ENCODE measurements around the gene RSRP1.
A peak's percentile ranks its signal among the peaks of the same experiment; 100 is the strongest.
"Not testable (repeated sequence)": the region's sequence is repeated elsewhere in the genome, so short reads cannot be mapped to it uniquely, and the experiment has no call there.

The RSRP1 gene, protein sequence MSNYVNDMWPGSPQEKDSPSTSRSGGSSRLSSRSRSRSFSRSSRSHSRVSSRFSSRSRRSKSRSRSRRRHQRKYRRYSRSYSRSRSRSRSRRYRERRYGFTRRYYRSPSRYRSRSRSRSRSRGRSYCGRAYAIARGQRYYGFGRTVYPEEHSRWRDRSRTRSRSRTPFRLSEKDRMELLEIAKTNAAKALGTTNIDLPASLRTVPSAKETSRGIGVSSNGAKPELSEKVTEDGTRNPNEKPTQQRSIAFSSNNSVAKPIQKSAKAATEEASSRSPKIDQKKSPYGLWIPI

GRCh38 chr1:25247024-25247828 lies at the start of gene RSRP1:
RSRP1 (minus strand) TSS chr1:25247454; CDS start chr1:25246963, 491 bp downstream.
- peak; percentile 99 to 100 (median 99) for DNase-seq

- not testable (repeated sequence) for DNase-seq
These were observed 49.2 kb upstream of the RSRP1 start for GRCh38 chr1:25296501-25296900.

- not testable (repeated sequence) for DNase-seq
These were observed 47.9 kb upstream of the RSRP1 start for GRCh38 chr1:25294889-25295826.

GRCh38 chr1:25293426-25293825 lies 46.2 kb upstream of the RSRP1 start:
- DNase-seq: not testable (repeated sequence)

- DNase-seq: not testable (repeated sequence)
These were observed 42.8 kb upstream of the RSRP1 start for GRCh38 chr1:25290043-25290442.

DNA sequence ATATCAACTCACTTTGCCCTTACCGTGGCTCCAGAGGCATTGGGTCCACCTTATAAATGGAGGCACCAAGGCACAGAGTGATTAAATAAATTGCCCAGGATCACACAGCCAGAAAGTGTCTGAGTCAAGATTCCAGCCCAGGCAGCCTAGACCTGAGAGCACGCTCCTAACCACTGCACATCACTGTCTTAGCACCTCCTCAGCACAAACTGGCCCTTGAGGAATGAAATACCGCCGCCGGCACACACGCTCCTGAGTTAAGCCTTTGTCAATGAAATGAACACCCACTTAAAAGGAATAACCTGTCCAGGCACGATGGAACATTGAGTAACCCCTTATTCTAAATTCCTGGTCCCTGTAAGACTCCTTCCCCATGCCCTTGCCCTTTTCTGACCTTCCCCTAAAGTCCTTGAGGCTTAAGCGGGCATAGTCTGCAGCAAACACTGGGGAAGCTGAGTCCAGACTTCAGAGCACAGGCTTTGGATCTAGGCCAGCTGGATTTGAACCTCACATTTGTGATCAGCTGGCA lies 41.4 kb upstream of the RSRP1 start:
- not testable (repeated sequence) for DNase-seq

DNA sequence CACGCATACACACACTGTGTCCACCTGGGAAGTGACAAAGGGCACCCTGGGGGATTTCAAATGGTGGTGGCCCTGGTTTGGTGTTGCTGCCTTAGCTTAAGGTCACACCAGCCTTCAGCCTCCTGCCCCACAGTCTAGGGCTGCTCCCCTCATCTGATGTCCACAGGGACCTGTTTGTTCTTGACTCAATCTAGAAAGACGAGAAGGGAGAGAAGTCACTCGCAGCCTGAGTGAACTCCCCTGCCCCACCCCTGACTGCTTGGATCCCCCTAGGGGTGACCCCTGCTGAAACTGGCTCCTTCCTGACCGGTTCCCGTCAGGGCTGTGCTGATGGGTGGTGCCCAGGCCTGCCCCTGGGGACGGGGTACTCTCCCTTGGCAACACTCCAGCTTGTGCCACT lies 39.9 kb upstream of the RSRP1 start:
- not testable (repeated sequence) for DNase-seq

GRCh38 chr1:25285862-25286261 lies 38.6 kb upstream of the RSRP1 start:
- not testable (repeated sequence) for DNase-seq

GRCh38 chr1:25279693-25280111 lies 32.4 kb upstream of the RSRP1 start:
- DNase-seq: not testable (repeated sequence)

- not testable (repeated sequence) for DNase-seq
These were observed 31.5 kb upstream of the RSRP1 start for GRCh38 chr1:25278790-25279189.

GRCh38 chr1:25278358-25278757 lies 31.1 kb upstream of the RSRP1 start:
- DNase-seq: not testable (repeated sequence)

- DNase-seq: not testable (repeated sequence)
These were observed 30.0 kb upstream of the RSRP1 start for GRCh38 chr1:25277295-25277694.

DNA sequence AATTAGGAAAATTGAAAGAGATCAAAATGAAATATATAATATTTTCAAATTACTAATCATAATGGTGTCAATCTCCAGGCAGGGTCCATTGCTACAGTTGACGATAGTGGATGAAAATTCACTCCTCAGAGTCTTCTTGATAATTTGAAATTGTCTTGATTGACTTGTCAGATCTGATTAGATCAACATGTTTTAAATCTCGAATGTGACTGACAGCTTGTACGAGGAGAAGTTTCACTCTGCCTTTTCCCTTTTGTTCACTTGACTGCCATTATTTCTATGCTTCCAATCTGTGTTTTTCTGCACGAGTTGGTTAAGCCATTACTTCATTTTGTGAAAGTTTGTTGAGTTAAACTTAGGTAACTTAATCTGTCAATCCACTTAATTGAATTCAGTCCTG lies 28.4 kb upstream of the RSRP1 start:
- not testable (repeated sequence) for DNase-seq

DNA sequence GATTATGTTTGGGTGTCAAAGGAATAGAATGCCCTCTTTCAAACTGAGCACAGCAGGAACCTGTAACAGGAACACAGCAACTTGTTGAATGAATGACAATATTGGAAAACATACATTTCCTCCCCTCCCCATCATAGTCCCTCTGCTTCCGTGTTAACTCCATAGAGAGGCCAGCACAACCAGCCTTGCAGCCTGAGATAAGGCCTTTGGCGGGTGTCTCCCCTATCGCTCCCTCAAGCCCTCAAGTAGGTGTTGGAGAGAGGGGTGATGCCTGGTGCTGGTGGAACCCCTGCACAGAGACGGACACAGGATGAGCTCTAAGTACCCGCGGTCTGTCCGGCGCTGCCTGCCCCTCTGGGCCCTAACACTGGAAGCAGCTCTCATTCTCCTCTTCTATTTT lies 25.0 kb upstream of the RSRP1 start, which contains the start of gene RHD:
Gene RHD (plus strand): TSS at position 272 of the 400 bp plus-strand sequence. CDS start 39 bp downstream, at position 311.
- not testable (repeated sequence) for DNase-seq

DNA sequence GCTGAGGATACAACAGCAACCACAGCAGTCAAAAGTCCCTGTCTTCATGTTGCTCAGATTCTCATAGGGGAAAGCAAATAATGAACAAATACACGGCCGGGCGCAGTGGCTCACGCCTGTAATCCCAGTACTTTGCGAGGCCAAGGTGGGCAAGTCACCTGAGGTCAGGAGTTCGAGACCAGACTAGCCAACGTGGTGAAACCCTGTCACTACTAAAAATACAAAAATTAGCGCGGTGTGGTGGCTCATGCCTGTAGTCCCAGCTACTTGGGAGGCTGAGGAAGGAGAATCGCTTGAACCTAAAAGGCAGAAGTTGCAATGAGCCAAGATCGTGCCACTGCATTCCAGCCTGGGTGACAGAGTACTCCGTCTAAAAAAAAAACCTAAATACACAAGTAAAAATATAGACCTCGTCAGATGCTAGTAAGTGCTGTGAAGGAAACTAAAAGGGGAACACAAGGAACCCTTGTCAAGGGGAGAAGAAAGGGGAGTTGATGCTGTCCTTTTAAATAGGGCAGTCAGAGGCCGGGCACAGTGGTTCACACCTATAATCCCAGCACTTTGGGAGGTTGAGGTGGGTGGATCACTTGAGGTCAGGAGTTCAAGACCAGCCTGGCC lies 21.0 kb upstream of the RSRP1 start:
- DNase-seq: not testable (repeated sequence)

GRCh38 chr1:25267288-25268142 lies 20.3 kb upstream of the RSRP1 start:
- DNase-seq: peak; percentile 57 to 92 (median 80)

DNA sequence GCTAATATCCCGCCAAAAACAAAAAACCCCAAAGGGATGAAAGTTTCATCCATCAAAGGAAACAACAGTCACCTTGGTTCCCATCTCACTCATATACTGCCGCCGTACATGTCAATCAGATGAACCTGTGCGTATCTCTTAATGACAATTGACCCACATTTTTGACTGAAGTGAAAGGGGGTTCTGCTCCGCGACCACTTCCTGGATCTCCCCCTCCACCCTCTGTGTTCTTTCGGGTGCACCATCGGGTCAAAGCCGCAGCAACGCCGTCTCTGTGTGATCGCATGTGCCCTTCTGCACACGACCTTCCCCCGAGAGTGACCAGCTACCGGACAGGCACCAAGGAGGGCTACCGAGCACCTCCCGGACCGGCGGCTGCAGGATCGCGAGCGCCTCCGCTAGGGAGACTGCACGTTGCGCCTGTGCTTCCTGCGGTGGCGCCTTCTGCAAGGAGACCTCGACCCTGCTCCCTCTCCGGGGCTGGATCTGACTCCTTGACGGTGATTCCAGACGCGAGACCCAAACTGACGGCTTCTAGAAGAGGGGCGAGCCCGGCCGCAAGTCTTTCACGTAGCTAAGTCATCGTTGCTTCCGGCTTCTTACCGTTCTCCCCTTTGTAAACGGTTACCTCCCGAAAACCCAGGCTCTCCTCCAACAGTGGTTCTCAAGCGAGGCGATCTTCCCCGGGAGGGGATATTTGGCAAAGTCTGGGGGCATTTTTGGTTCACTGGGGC lies 19.5 kb upstream of the RSRP1 start:
- not testable (repeated sequence) for DNase-seq

DNA sequence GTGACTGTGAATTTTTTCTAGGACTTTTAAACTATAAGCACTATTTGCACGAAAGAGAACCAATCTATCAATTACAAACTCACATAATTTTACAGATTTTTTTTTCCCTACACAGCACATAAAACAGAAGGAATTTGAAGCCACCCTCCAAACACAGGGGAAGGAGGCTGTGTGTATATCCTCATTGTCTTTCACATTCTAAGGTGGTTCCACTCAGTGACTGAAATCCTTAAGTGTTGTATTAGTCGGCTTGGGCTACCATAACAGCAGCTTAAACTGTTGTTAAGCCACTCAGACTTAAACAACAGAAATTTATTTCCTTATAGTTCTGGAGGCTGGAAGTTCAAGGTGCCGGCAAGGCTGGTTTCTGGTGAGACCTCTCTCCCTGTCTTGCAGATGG lies 13.1 kb upstream of the RSRP1 start:
- DNase-seq: not testable (repeated sequence)

DNA sequence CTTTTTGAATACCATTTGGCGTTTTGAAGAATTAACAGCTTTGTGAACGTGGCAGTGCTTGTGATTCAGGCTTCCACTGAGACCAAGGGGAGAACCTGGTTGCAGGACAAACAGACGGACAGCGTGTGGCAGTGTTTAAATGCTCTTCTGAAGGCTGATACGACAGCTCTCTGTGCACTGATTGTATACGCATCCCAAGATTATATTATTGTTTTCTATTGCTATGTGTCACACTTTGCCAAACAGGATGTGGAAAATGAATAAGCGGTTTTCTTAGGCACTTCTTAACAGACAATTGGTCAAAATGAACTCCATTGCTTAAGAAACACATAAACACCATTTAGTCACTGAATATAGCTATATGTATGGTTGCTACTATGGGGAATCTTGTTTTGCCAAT lies 12.6 kb upstream of the RSRP1 start:
- not testable (repeated sequence) for DNase-seq

GRCh38 chr1:25257196-25257595 lies 9.9 kb upstream of the RSRP1 start:
- DNase-seq: no peak

All from activated naive CD4-positive, alpha-beta T cell (primary cell).